ENCODE measurements around the gene SRRM1. TPM values are rescaled to one million over a fixed set of nuclear protein-coding genes. Genes with fewer than 3 reads are reported as not detected.

Gene SRRM1
- total RNA-seq, 4 donors from 2014 or later, result 28.5 to 59.8 (median 40.2) TPM

- ATAC-seq (no peak), DNase-seq (no peak)
- Histone ChIP-seq H3K27ac (no peak overlapping the region), H3K9me3 (no peaks in the 10 kb centered on the region), H3K36me3 (no peaks in the 10 kb centered on the region), H3K4me1 (no peaks in the 10 kb centered on the region), H3K4me3 (no peak overlapping the region), H3K27me3 (peaks cover 0 to 5% (median 2%) of the 10 kb centered on the region in 3 donors)
- in situ Hi-C loops (cut with MboI; ENCODE audit: low sequenced_read_pairs in 4 of 4), result no loop called here
- intact Hi-C loops (cut with DNase I; ENCODE audit: low total_unique reads), result no loop called here
- TF ChIP-seq POLR2A (IDR thresholded peaks at IDR 0.05) (no peak), CTCF (IDR thresholded peaks at IDR 0.05 in 4 of 5, conservative IDR thresholded peaks at IDR 0.05 in 1 of 5) (no peak)
These were observed 42.6 kb upstream of the SRRM1 start for GRCh38 chr1:24600551-24600950.

- TF ChIP-seq POLR2A (IDR thresholded peaks at IDR 0.05), result no peak
- TF ChIP-seq CTCF (IDR thresholded peaks at IDR 0.05 in 4 of 5, conservative IDR thresholded peaks at IDR 0.05 in 1 of 5), result no peak
These were observed 37.4 kb upstream of the SRRM1 start for GRCh38 chr1:24605534-24606295.

GRCh38 chr1:24606296-24606605 is 36.9 kb upstream of the SRRM1 start:
- ATAC-seq (no peak), DNase-seq (no peak)
- H3K27ac ChIP-seq, result no peak overlapping the region
- in situ Hi-C loops (cut with MboI; ENCODE audit: low sequenced_read_pairs in 4 of 4), result no loop called here
- H3K27me3 ChIP-seq, result no peaks in the 10 kb centered on the region
- intact Hi-C loops (cut with DNase I; ENCODE audit: low total_unique reads), result no loop called here
- no peak overlapping the region for H3K4me3 ChIP-seq
- no peaks in the 10 kb centered on the region for H3K9me3 ChIP-seq
- TF ChIP-seq POLR2A (IDR thresholded peaks at IDR 0.05) (no peak), CTCF (IDR thresholded peaks at IDR 0.05 in 4 of 5, conservative IDR thresholded peaks at IDR 0.05 in 1 of 5) (no peak)
- no peaks in the 10 kb centered on the region for H3K36me3 ChIP-seq
- H3K4me1 ChIP-seq, result no peaks in the 10 kb centered on the region

More at GRCh38 chr1:24605534-24606295, 37.4 kb upstream of the SRRM1 start:
- Histone ChIP-seq H3K9me3 (no peaks in the 10 kb centered on the region), H3K36me3 (no peaks in the 10 kb centered on the region), H3K4me1 (no peaks in the 10 kb centered on the region), H3K27ac (no peak overlapping the region), H3K27me3 (no peaks in the 10 kb centered on the region), H3K4me3 (no peak overlapping the region)
- in situ Hi-C loops (cut with MboI; ENCODE audit: low sequenced_read_pairs in 4 of 4), result no loop called here
- ATAC-seq (no peak), DNase-seq (no peak)
- intact Hi-C loops (cut with DNase I; ENCODE audit: low total_unique reads), result no loop called here

- DNase-seq (no peak), ATAC-seq (no peak)
- intact Hi-C loops (cut with DNase I; ENCODE audit: low total_unique reads), result no loop called here
- Histone ChIP-seq H3K4me1 (no peaks in the 10 kb centered on the region), H3K36me3 (no peaks in the 10 kb centered on the region), H3K27me3 (no peaks in the 10 kb centered on the region), H3K9me3 (no peaks in the 10 kb centered on the region), H3K4me3 (no peak overlapping the region), H3K27ac (no peak overlapping the region)
- in situ Hi-C loops (cut with MboI; ENCODE audit: low sequenced_read_pairs in 4 of 4), result no loop called here
- no peak for TF ChIP-seq CTCF (IDR thresholded peaks at IDR 0.05 in 4 of 5, conservative IDR thresholded peaks at IDR 0.05 in 1 of 5)
- no peak for TF ChIP-seq POLR2A (IDR thresholded peaks at IDR 0.05)
These were observed 36.5 kb upstream of the SRRM1 start for GRCh38 chr1:24606621-24607020.
